ENCODE data around the gene MICAL3.

MICAL3 gene

GRCh38 chr22:17804331-17805080 is 219.9 kb downstream of the MICAL3 start:
- peaks cover 83% of the 10 kb centered on the region for H3K4me1 Mint-ChIP-seq
- H3K36me3 Mint-ChIP-seq (ENCODE audit: low read depth): peaks cover 17% of the 10 kb centered on the region
- no peak for TF ChIP-seq CTCF (IDR thresholded peaks at IDR 0.05)
- H3K9me3 Mint-ChIP-seq: no peaks in the 10 kb centered on the region
- no peak overlapping the region for H3K4me3 Mint-ChIP-seq
- peak overlapping the region; percentile 88 for H3K27ac Mint-ChIP-seq
- peaks cover 3% of the 10 kb centered on the region for H3K27me3 Mint-ChIP-seq (ENCODE audit: low read depth, poor library complexity)
- no peak for DNase-seq

GRCh38 chr22:17803609-17804270 is 220.6 kb downstream of the MICAL3 start:
- Mint-ChIP-seq H3K4me1 (peaks cover 77% of the 10 kb centered on the region), H3K36me3 (ENCODE audit: low read depth) (peaks cover 17% of the 10 kb centered on the region), H3K4me3 (no peak overlapping the region), H3K27ac (peak overlapping the region; percentile 88), H3K9me3 (no peaks in the 10 kb centered on the region), H3K27me3 (ENCODE audit: low read depth, poor library complexity) (peaks cover 3% of the 10 kb centered on the region)
- DNase-seq: no peak
- no peak for TF ChIP-seq CTCF (IDR thresholded peaks at IDR 0.05)

- peaks cover 73% of the 10 kb centered on the region for H3K4me1 Mint-ChIP-seq
- TF ChIP-seq CTCF (IDR thresholded peaks at IDR 0.05): no peak
- H3K36me3 Mint-ChIP-seq (ENCODE audit: low read depth): peaks cover 17% of the 10 kb centered on the region
- peak overlapping the region; percentile 83 for H3K27ac Mint-ChIP-seq
- DNase-seq: no peak
- peaks cover 3% of the 10 kb centered on the region for H3K27me3 Mint-ChIP-seq (ENCODE audit: low read depth, poor library complexity)
- no peaks in the 10 kb centered on the region for H3K9me3 Mint-ChIP-seq
- no peak overlapping the region for H3K4me3 Mint-ChIP-seq
These were observed 221.5 kb downstream of the MICAL3 start for GRCh38 chr22:17802822-17803221.

GRCh38 chr22:17802411-17802810 is 221.9 kb downstream of the MICAL3 start:
- Mint-ChIP-seq H3K4me3 (no peak overlapping the region), H3K27me3 (ENCODE audit: low read depth, poor library complexity) (peaks cover 3% of the 10 kb centered on the region), H3K9me3 (no peaks in the 10 kb centered on the region), H3K27ac (peak overlapping the region; percentile 83), H3K4me1 (peaks cover 69% of the 10 kb centered on the region), H3K36me3 (ENCODE audit: low read depth) (peaks cover 14% of the 10 kb centered on the region)
- no peak for TF ChIP-seq CTCF (IDR thresholded peaks at IDR 0.05)
- DNase-seq: no peak

- H3K27me3 Mint-ChIP-seq (ENCODE audit: low read depth, poor library complexity): peaks cover 3% of the 10 kb centered on the region
- no peaks in the 10 kb centered on the region for H3K9me3 Mint-ChIP-seq
- DNase-seq: no peak
- H3K27ac Mint-ChIP-seq: peak overlapping the region; percentile 48
- no peaks in the 10 kb centered on the region for H3K36me3 Mint-ChIP-seq (ENCODE audit: low read depth)
- peaks cover 69% of the 10 kb centered on the region for H3K4me1 Mint-ChIP-seq
- no peak overlapping the region for H3K4me3 Mint-ChIP-seq
- no peak for TF ChIP-seq CTCF (IDR thresholded peaks at IDR 0.05)
These were observed 226.4 kb downstream of the MICAL3 start for GRCh38 chr22:17797721-17798559.
